ENCODE results near the gene LCTL. TPM values are rescaled to one million over a fixed set of nuclear protein-coding genes. Genes with fewer than 3 reads are reported as not detected.

Gene LCTL
- total RNA-seq, 1 experiment from 2014 or later = not detected

- RAD21 ChIA-PET (ENCODE audit: low non-redundant PET in 1 of 2, low total read pairs in 2 of 2, uncharacterized antibody in 2 of 2, unreplicated experiment in 2 of 2) = no interaction called here
- ATAC-seq = no peak
Observed at GRCh38 chr15:66563566-66564110, 2.2 kb downstream of the LCTL start.

More at GRCh38 chr15:66563566-66564110, 2.2 kb downstream of the LCTL start:
- H3K9me3 ChIP-seq (ENCODE audit: control insufficient read depth in 1 of 2, insufficient read depth in 1 of 2, low read depth in 1 of 2, low read length in 2 of 2) = no peaks in the 10 kb centered on the region
- ChIA-PET CTCF (no interaction called here), POLR2A (no interaction called here)
- peaks cover 0 to 5% of the 10 kb centered on the region in 2 experiments; a peak in 1 of 4 replicates for H3K4me1 ChIP-seq (ENCODE audit: control insufficient read depth in 1 of 2, insufficient read depth in 2 of 2, low read length in 2 of 2)
- no peaks in the 10 kb centered on the region for H4K20me1 ChIP-seq (ENCODE audit: insufficient read depth)
- H3K9ac ChIP-seq (ENCODE audit: low read length) = no peak overlapping the region
- no peak overlapping the region for H3K4me2 ChIP-seq (ENCODE audit: low read length)
- no peaks in the 10 kb centered on the region for H3K79me2 ChIP-seq (ENCODE audit: insufficient read depth, low read length)
- H3K27me3 ChIP-seq (ENCODE audit: insufficient read depth, low read length) = no peaks in the 10 kb centered on the region
- H3K27ac ChIP-seq (ENCODE audit: low read depth, low read length) = no peak overlapping the region
- H2AFZ ChIP-seq (ENCODE audit: low read depth, low read length, poor library complexity, severe bottlenecking) = no peak overlapping the region
- DNase-seq (ENCODE audit: low read depth, low spot score) = no peak
- no peak overlapping the region for H3K4me3 ChIP-seq (replicated peaks in 1 of 2; ENCODE audit: low read depth in 1 of 2, low read length in 2 of 2)
- no TSS peak for BruUV-seq (replicated peaks)
- TF ChIP-seq FOSL1 (IDR thresholded peaks at IDR 0.05; ENCODE audit: low read depth) (no peak), EZH2 (IDR thresholded peaks at IDR 0.05) (no peak), ZNF274 (IDR thresholded peaks at IDR 0.05; ENCODE audit: low read depth, low read length) (no peak), JUND (IDR thresholded peaks at IDR 0.05) (no peak), EZH2phosphoT487 (IDR thresholded peaks at IDR 0.05; ENCODE audit: borderline replicate concordance) (no peak), YY1 (IDR thresholded peaks at IDR 0.05; ENCODE audit: extremely low read depth, insufficient replicate concordance, low read depth, low read length) (no peak), SIN3A (IDR thresholded peaks at IDR 0.05; ENCODE audit: low read depth) (no peak), RAD21 (IDR thresholded peaks at IDR 0.05; ENCODE audit: low read depth) (no peak), CBX3 (IDR thresholded peaks at IDR 0.05; ENCODE audit: low read depth) (no peak), ZFX (IDR thresholded peaks at IDR 0.05) (no peak), SP1 (IDR thresholded peaks at IDR 0.05; ENCODE audit: low read depth) (no peak), ATF3 (IDR thresholded peaks at IDR 0.05) (no peak), REST (IDR thresholded peaks at IDR 0.05; ENCODE audit: low read depth) (no peak), ELF1 (IDR thresholded peaks at IDR 0.05; ENCODE audit: borderline replicate concordance, low read depth) (no peak), EGR1 (IDR thresholded peaks at IDR 0.05; ENCODE audit: low read depth) (no peak), POLR2A (IDR thresholded peaks at IDR 0.05; ENCODE audit: borderline replicate concordance, extremely low read depth, insufficient read depth, insufficient read length) (no peak), POLR2AphosphoS5 (IDR thresholded peaks at IDR 0.05; ENCODE audit: low read depth, low read length) (no peak)
- H3K9me2 ChIP-seq (ENCODE audit: insufficient read depth) = no peaks in the 10 kb centered on the region
- H3K36me3 ChIP-seq (ENCODE audit: control insufficient read depth in 1 of 2, insufficient read depth in 2 of 2, low read length in 2 of 2) = no peaks in the 10 kb centered on the region
- intact Hi-C loops (cut with micrococcal nuclease) = no loop called here
